Measurements from ENCODE around the gene TRAF7. TPM values are rescaled to one million over a fixed set of nuclear protein-coding genes. Genes with fewer than 3 reads are reported as not detected.

TRAF7 gene
- polyA plus RNA-seq, 1 donor from 2014 or later, result 30.9 TPM

- Histone ChIP-seq H4K20me1 (ENCODE audit: insufficient read depth) (no peaks in the 10 kb centered on the region), H3K4me2 (ENCODE audit: low read length) (no peak overlapping the region), H3F3A (ENCODE audit: insufficient read depth, low read length, poor library complexity, severe bottlenecking) (no peaks in the 10 kb centered on the region), H3K79me2 (replicated peaks; ENCODE audit: insufficient read depth, low read length) (peaks cover 2% of the 10 kb centered on the region), H3K27ac (ENCODE audit: low read length) (no peak overlapping the region), H3K9me3 (ENCODE audit: low read length) (no peaks in the 10 kb centered on the region), H3K27me3 (ENCODE audit: insufficient read depth, low read depth, low read length) (no peaks in the 10 kb centered on the region), H3K9me2 (ENCODE audit: insufficient read depth, low read length) (no peaks in the 10 kb centered on the region), H3K9ac (ENCODE audit: low read length) (no peak overlapping the region), H3K4me3 (ENCODE audit: low read length) (no peak overlapping the region), H2AFZ (ENCODE audit: low read depth, low read length) (no peak overlapping the region), H3K36me3 (ENCODE audit: insufficient read depth, low read length) (no peaks in the 10 kb centered on the region)
- no peak for TF ChIP-seq MXI1 (conservative IDR thresholded peaks at IDR 0.05; ENCODE audit: poor library complexity, severe bottlenecking)
- TF ChIP-seq CTCF (IDR thresholded peaks at IDR 0.05; ENCODE audit: poor library complexity, severe bottlenecking), result no peak
- no peak for TF ChIP-seq TAF1 (IDR thresholded peaks at IDR 0.05; ENCODE audit: low read depth)
- TF ChIP-seq RAD21 (conservative IDR thresholded peaks at IDR 0.05), result no peak
- no peak for TF ChIP-seq SMC3 (conservative IDR thresholded peaks at IDR 0.05; ENCODE audit: poor library complexity)
- TF ChIP-seq EP300 (conservative IDR thresholded peaks at IDR 0.05; ENCODE audit: poor library complexity, severe bottlenecking), result no peak
- TF ChIP-seq, protein P1, sequence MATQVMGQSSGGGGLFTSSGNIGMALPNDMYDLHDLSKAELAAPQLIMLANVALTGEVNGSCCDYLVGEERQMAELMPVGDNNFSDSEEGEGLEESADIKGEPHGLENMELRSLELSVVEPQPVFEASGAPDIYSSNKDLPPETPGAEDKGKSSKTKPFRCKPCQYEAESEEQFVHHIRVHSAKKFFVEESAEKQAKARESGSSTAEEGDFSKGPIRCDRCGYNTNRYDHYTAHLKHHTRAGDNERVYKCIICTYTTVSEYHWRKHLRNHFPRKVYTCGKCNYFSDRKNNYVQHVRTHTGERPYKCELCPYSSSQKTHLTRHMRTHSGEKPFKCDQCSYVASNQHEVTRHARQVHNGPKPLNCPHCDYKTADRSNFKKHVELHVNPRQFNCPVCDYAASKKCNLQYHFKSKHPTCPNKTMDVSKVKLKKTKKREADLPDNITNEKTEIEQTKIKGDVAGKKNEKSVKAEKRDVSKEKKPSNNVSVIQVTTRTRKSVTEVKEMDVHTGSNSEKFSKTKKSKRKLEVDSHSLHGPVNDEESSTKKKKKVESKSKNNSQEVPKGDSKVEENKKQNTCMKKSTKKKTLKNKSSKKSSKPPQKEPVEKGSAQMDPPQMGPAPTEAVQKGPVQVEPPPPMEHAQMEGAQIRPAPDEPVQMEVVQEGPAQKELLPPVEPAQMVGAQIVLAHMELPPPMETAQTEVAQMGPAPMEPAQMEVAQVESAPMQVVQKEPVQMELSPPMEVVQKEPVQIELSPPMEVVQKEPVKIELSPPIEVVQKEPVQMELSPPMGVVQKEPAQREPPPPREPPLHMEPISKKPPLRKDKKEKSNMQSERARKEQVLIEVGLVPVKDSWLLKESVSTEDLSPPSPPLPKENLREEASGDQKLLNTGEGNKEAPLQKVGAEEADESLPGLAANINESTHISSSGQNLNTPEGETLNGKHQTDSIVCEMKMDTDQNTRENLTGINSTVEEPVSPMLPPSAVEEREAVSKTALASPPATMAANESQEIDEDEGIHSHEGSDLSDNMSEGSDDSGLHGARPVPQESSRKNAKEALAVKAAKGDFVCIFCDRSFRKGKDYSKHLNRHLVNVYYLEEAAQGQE (IDR thresholded peaks at IDR 0.05; ENCODE audit: borderline replicate concordance), result no peak
- no peak for TF ChIP-seq EZH2 (IDR thresholded peaks at IDR 0.05; ENCODE audit: borderline replicate concordance, insufficient read depth, low read length, poor library complexity, severe bottlenecking)
These were observed 35.8 kb downstream of the TRAF7 start for GRCh38 chr16:2191446-2191706.

GRCh38 chr16:2194166-2194834 lies 38.7 kb downstream of the TRAF7 start:
- TF ChIP-seq EP300 (conservative IDR thresholded peaks at IDR 0.05; ENCODE audit: poor library complexity, severe bottlenecking) (no peak), EZH2 (IDR thresholded peaks at IDR 0.05; ENCODE audit: borderline replicate concordance, insufficient read depth, low read length, poor library complexity, severe bottlenecking) (no peak)
- TF ChIP-seq, protein P1 (IDR thresholded peaks at IDR 0.05; ENCODE audit: borderline replicate concordance), result no peak
- Histone ChIP-seq H3K36me3 (ENCODE audit: insufficient read depth, low read length) (no peaks in the 10 kb centered on the region), H4K20me1 (ENCODE audit: insufficient read depth) (no peaks in the 10 kb centered on the region), H3K27me3 (ENCODE audit: insufficient read depth, low read depth, low read length) (peaks cover 3% of the 10 kb centered on the region), H2AFZ (ENCODE audit: low read depth, low read length) (no peak overlapping the region), H3K9me3 (ENCODE audit: low read length) (no peaks in the 10 kb centered on the region), H3F3A (ENCODE audit: insufficient read depth, low read length, poor library complexity, severe bottlenecking) (no peaks in the 10 kb centered on the region), H3K9ac (ENCODE audit: low read length) (peak overlapping the region; percentile 73), H3K79me2 (replicated peaks; ENCODE audit: insufficient read depth, low read length) (peaks cover 2% of the 10 kb centered on the region), H3K4me3 (ENCODE audit: low read length) (peak overlapping the region; percentile 76), H3K4me2 (ENCODE audit: low read length) (peak overlapping the region; percentile 80), H3K27ac (ENCODE audit: low read length) (no peak overlapping the region), H3K9me2 (ENCODE audit: insufficient read depth, low read length) (no peaks in the 10 kb centered on the region)
